Astrocyte (in vitro differentiated cells and primary cell): ENCODE data around the gene ATG2B. TPM values are rescaled to one million over a fixed set of nuclear protein-coding genes. Genes with fewer than 3 reads are reported as not detected.
A peak's percentile ranks its signal among the peaks of the same experiment; 100 is the strongest.

ENCODE experiments used
- DNase-seq: peaks from one replicate; pipeline ENCODE4 v3.0.0-alpha.2; 2010; ENCODE audit warnings: low read depth
- FAIRE-seq: peaks from 2 replicates; lab custom pipeline; 2011; peaks lifted over from hg19 to GRCh38; lab: Jason Lieb, UNC
- H2AFZ ChIP-seq: 2 replicates; pipeline ENCODE4 v1.6.0; 2012; ENCODE audit warnings: low read depth, low read length, inconsistent platforms
- H3K27ac ChIP-seq: 2 replicates; pipeline ENCODE4 v1.5.1; 2011; ENCODE audit warnings: low read depth, low read length, inconsistent platforms
- H3K27me3 ChIP-seq: 2 replicates; pipeline ENCODE4 v1.6.0; 2011; ENCODE audit warnings: low read length, inconsistent platforms; ENCODE audit not compliant: insufficient read depth
- H3K36me3 ChIP-seq: 2 replicates; pipeline ENCODE4 v1.5.1; 2011; ENCODE audit warnings: low read length, inconsistent platforms; ENCODE audit not compliant: insufficient read depth
- H3K4me1 ChIP-seq: 2 replicates; pipeline ENCODE4 v1.5.1; 2011; ENCODE audit warnings: low read length, inconsistent platforms; ENCODE audit not compliant: insufficient read depth
- H3K4me2 ChIP-seq: 2 replicates; pipeline ENCODE4 v1.6.0; 2012; ENCODE audit warnings: low read length, inconsistent platforms
- H3K4me3 ChIP-seq: 2 replicates; pipeline ENCODE4 v1.5.1; 2011; ENCODE audit warnings: low read depth, mild to moderate bottlenecking, low read length, inconsistent platforms; ENCODE audit not compliant: insufficient read depth
- H3K79me2 ChIP-seq: 2 replicates; pipeline ENCODE4 v1.6.0; 2012; ENCODE audit warnings: mild to moderate bottlenecking, low read length, inconsistent platforms; ENCODE audit not compliant: insufficient read depth
- H3K9ac ChIP-seq: 2 replicates; pipeline ENCODE4 v1.6.0; 2012; ENCODE audit warnings: mild to moderate bottlenecking, low read length, inconsistent platforms
- H3K9me3 ChIP-seq: 2 replicates; pipeline ENCODE4 v1.5.1; 2012; ENCODE audit warnings: low read depth, mild to moderate bottlenecking, low read length, inconsistent platforms; ENCODE audit not compliant: insufficient read depth
- H4K20me1 ChIP-seq: 2 replicates; pipeline ENCODE4 v1.6.0; 2012; ENCODE audit warnings: low read length, inconsistent platforms; ENCODE audit not compliant: insufficient read depth
- H3K27ac Mint-ChIP-seq: one replicate; pipeline ENCODE4 v1.8.0; 2021; ENCODE audit warnings: mild to moderate bottlenecking, mixed read lengths; ENCODE audit not compliant: unreplicated experiment
- H3K27me3 Mint-ChIP-seq: one replicate; pipeline ENCODE4 v1.8.0; 2021; ENCODE audit warnings: low read depth, mixed read lengths; ENCODE audit not compliant: unreplicated experiment
- H3K36me3 Mint-ChIP-seq: one replicate; pipeline ENCODE4 v1.8.0; 2021; ENCODE audit warnings: low read depth, mixed read lengths; ENCODE audit not compliant: unreplicated experiment
- H3K4me1 Mint-ChIP-seq: one replicate; pipeline ENCODE4 v1.8.0; 2021; ENCODE audit warnings: low read depth, mixed read lengths; ENCODE audit not compliant: unreplicated experiment
- H3K4me3 Mint-ChIP-seq: one replicate; pipeline ENCODE4 v1.8.0; 2021; ENCODE audit warnings: mild to moderate bottlenecking, moderate library complexity, mixed read lengths; ENCODE audit not compliant: unreplicated experiment
- H3K9me3 Mint-ChIP-seq: one replicate; pipeline ENCODE4 v1.8.0; 2021; ENCODE audit warnings: mild to moderate bottlenecking, mixed read lengths; ENCODE audit not compliant: unreplicated experiment
- EZH2 ChIP-seq: IDR thresholded peaks from 2 replicates; pipeline ENCODE4 v1.6.1; 2012; ENCODE audit warnings: mild to moderate bottlenecking, low read length, inconsistent platforms; ENCODE audit not compliant: insufficient read depth
- total RNA-seq: library from RNA; stranded (reverse); gene quantifications from 2 replicates; pipeline ENCODE4 v1.2.1, GENCODE V29; 2021
- TF ChIP-seq, protein P1 (sequence below): IDR thresholded peaks from 2 replicates; pipeline ENCODE4 v1.5.1; 2011; ENCODE audit warnings: low read depth, mild to moderate bottlenecking, inconsistent platforms, low read length, moderate library complexity; ENCODE audit not compliant: insufficient read depth

ATG2B gene
- total RNA-seq, 1 donor from 2014 or later, result 14.2 TPM

DNA sequence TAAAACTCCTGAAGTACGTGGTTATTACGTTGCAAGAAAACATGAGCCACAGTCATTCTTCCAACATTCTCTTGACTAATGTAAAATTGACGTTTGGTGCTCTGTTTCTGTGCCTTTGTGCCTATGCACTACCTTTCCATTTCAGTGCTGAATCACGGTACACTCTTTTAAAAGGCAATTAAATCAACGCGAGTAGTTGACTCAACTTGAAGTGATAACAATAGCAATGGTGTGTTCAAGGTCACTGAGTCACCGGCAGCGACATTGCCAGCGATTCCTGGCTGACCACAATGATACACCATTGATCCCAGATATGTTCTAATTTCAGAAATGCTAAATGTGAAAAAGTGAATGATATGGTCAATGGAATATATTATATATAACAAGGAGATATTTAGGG, 46.6 kb upstream of the ATG2B start:
- DNase-seq (peak; percentile 56), FAIRE-seq (no peak)
- Histone ChIP-seq H3K9ac (no peak overlapping the region), H3K9me3 (no peaks in the 10 kb centered on the region), H4K20me1 (no peaks in the 10 kb centered on the region), H3K4me1 (peaks cover 2% of the 10 kb centered on the region), H3K4me2 (no peak overlapping the region), H3K36me3 (no peaks in the 10 kb centered on the region), H3K27ac (no peak overlapping the region), H3K27me3 (peaks cover 3% of the 10 kb centered on the region), H3K79me2 (no peaks in the 10 kb centered on the region), H2AFZ (no peak overlapping the region), H3K4me3 (no peak overlapping the region)
- TF ChIP-seq, protein P1, sequence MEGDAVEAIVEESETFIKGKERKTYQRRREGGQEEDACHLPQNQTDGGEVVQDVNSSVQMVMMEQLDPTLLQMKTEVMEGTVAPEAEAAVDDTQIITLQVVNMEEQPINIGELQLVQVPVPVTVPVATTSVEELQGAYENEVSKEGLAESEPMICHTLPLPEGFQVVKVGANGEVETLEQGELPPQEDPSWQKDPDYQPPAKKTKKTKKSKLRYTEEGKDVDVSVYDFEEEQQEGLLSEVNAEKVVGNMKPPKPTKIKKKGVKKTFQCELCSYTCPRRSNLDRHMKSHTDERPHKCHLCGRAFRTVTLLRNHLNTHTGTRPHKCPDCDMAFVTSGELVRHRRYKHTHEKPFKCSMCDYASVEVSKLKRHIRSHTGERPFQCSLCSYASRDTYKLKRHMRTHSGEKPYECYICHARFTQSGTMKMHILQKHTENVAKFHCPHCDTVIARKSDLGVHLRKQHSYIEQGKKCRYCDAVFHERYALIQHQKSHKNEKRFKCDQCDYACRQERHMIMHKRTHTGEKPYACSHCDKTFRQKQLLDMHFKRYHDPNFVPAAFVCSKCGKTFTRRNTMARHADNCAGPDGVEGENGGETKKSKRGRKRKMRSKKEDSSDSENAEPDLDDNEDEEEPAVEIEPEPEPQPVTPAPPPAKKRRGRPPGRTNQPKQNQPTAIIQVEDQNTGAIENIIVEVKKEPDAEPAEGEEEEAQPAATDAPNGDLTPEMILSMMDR, result no peak
- TF ChIP-seq EZH2, result no peak
- no peaks in the 10 kb centered on the region for H3K36me3 Mint-ChIP-seq
- peaks cover 2% of the 10 kb centered on the region for H3K4me1 Mint-ChIP-seq
- peaks cover 10% of the 10 kb centered on the region for H3K27me3 Mint-ChIP-seq
- no peak overlapping the region for H3K4me3 Mint-ChIP-seq
- peaks cover 3% of the 10 kb centered on the region for H3K9me3 Mint-ChIP-seq
- no peak overlapping the region for H3K27ac Mint-ChIP-seq

DNA sequence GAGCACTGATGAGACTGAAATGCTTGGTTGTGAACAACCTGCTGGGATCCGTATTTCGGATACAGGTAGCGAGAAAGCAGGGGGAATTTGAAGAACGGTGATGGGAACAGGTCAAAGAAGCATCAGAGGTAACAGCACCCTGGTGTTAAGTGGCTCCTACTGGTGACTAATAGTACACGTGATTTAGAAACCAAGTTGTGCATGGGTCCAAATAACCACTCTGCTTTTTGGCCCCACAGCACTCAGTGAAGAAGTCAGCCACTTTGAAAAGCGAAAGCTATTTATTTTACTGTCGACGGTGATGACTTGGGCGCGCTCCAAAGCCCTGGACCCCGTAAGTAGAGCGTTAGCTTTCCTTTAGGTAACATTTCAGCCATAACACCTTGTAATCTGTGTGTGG, 45.5 kb upstream of the ATG2B start:
- Histone ChIP-seq H3K4me1 (peaks cover 2% of the 10 kb centered on the region), H3K4me3 (no peak overlapping the region), H3K79me2 (no peaks in the 10 kb centered on the region), H3K9ac (no peak overlapping the region), H3K4me2 (no peak overlapping the region), H2AFZ (no peak overlapping the region), H3K27ac (no peak overlapping the region), H3K27me3 (no peaks in the 10 kb centered on the region), H3K36me3 (no peaks in the 10 kb centered on the region), H3K9me3 (no peaks in the 10 kb centered on the region), H4K20me1 (no peaks in the 10 kb centered on the region)
- peaks cover 2% of the 10 kb centered on the region for H3K4me1 Mint-ChIP-seq
- TF ChIP-seq, protein P1, result no peak
- no peak for TF ChIP-seq EZH2
- FAIRE-seq, result no peak
- H3K9me3 Mint-ChIP-seq, result peaks cover 3% of the 10 kb centered on the region
- no peak overlapping the region for H3K4me3 Mint-ChIP-seq
- no peaks in the 10 kb centered on the region for H3K36me3 Mint-ChIP-seq
- H3K27ac Mint-ChIP-seq, result no peak overlapping the region
- DNase-seq, result no peak
- H3K27me3 Mint-ChIP-seq, result peaks cover 7% of the 10 kb centered on the region

- no peak overlapping the region for H3K27ac ChIP-seq
- no peaks in the 10 kb centered on the region for H3K36me3 ChIP-seq
- no peak overlapping the region for H3K4me3 ChIP-seq
- H3K4me3 Mint-ChIP-seq, result no peak overlapping the region
- no peaks in the 10 kb centered on the region for H3K79me2 ChIP-seq
- no peaks in the 10 kb centered on the region for H4K20me1 ChIP-seq
- no peak overlapping the region for H2AFZ ChIP-seq
- peaks cover 3% of the 10 kb centered on the region for H3K9me3 Mint-ChIP-seq
- no peaks in the 10 kb centered on the region for H3K9me3 ChIP-seq
- no peak for TF ChIP-seq EZH2
- TF ChIP-seq, protein P1, result no peak
- no peaks in the 10 kb centered on the region for H3K27me3 ChIP-seq
- no peak for DNase-seq
- no peak for FAIRE-seq
- H3K4me1 Mint-ChIP-seq, result peaks cover 2% of the 10 kb centered on the region
- H3K9ac ChIP-seq, result no peak overlapping the region
- no peaks in the 10 kb centered on the region for H3K36me3 Mint-ChIP-seq
- peaks cover 3% of the 10 kb centered on the region for H3K27me3 Mint-ChIP-seq
- no peak overlapping the region for H3K27ac Mint-ChIP-seq
- H3K4me2 ChIP-seq, result no peak overlapping the region
- peaks cover 2% of the 10 kb centered on the region for H3K4me1 ChIP-seq
Observed at GRCh38 chr14:96407935-96408570, 44.9 kb upstream of the ATG2B start.
